Stomach (tissue), 4 donors: ENCODE results near the gene HNRNPM.

Experiments used
- CTCF ChIP-seq, 7 experiments: fragments of 450-650 bp in 4 of 7; fragments of 200-600 bp in 3 of 7; sonication (generic) in 3 of 7; IDR thresholded peaks; one replicate each; pipeline ENCODE4 v1.5.1; 2016 to 2019; ENCODE audit warnings: antibody characterized with exemption in 7 of 7, control low read depth in 2 of 7, mild to moderate bottlenecking in 1 of 7
- EP300 ChIP-seq: sonication (generic); formaldehyde crosslinking; IDR thresholded peaks from one replicate; pipeline ENCODE4 v1.6.1; 2017; ENCODE audit warnings: antibody characterized with exemption
- POLR2A ChIP-seq, 4 donors: fragments of 450-650 bp; IDR thresholded peaks; one replicate each; pipeline ENCODE4 v1.6.1; 2016; ENCODE audit warnings: antibody characterized with exemption in 4 of 4, control low read depth in 2 of 4, mild to moderate bottlenecking in 1 of 4, moderate library complexity in 1 of 4
- POLR2AphosphoS5 ChIP-seq, 3 donors: sonication (generic); formaldehyde crosslinking; IDR thresholded peaks; one replicate each; pipeline ENCODE4 v1.6.1; 2016; ENCODE audit warnings: antibody characterized with exemption in 3 of 3

DNA sequence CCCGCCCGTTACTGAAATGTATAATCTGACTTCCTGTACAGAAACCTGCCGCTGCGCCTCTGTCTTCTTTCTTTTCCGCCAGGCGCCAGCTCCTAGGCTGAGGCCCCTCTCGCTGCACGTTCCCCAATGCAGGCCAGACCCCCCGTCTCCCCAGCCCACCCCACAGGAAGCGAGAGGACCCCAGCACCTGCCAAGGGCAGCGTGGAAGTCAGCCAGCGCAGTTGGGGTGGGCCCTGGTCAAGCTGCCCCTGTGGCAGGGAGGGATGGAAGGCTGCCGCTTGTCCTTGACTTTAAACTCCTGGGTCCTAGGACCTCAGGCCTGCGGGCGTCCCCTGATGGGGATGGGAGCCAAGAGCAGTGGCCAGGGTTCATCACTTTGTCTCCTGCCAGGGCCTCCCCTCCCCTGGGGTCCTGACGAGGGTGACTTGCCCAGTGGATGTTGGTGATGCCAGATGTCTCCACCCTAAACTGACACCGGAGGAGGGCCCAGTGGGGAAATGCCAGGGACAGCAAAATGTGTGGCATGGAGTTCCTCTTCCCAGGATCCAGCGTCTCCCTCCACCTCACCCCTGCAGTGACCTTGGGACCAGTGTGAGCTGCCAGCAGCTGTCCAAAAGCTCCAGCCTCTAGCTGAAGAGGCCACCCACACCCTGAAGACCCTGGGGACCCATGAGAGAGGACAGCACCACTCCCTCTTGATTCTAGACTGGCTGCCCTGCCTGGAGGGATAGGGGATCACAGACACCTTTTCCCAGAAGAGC, 40.2 kb upstream of the HNRNPM start:
- TF ChIP-seq POLR2A (IDR thresholded peaks at IDR 0.05) = no peak
- TF ChIP-seq CTCF (IDR thresholded peaks at IDR 0.05) = no peak
- TF ChIP-seq POLR2AphosphoS5 (IDR thresholded peaks at IDR 0.05) = no peak
- TF ChIP-seq EP300 = no peak
